Right lobe of liver (tissue), 6 donors: ENCODE results near the gene HIBCH. TPM values are rescaled to one million over a fixed set of nuclear protein-coding genes. Genes with fewer than 3 reads are reported as not detected.
"Not testable (repeated sequence)": the region's sequence is repeated elsewhere in the genome, so short reads cannot be mapped to it uniquely, and the experiment has no call there.

Source experiments
- ATAC-seq, 4 donors: fragments of 200-7000 bp; cut with Tn5 transposase; one replicate each; pipeline ENCODE4 v1.9.1; 2020; ENCODE audit warnings: mild to moderate bottlenecking in 4 of 4, moderate library complexity in 4 of 4
- DNase-seq, 3 donors: peaks; one replicate each; pipeline ENCODE4 v3.0.0-alpha.2; 2020
- H3K27ac ChIP-seq, 3 donors: fragments of 200-600 bp; one replicate each; pipeline ENCODE4 v1.8.0; 2022
- H3K27me3 ChIP-seq, 2 donors: fragments of 200-600 bp; one replicate each; pipeline ENCODE4 v1.8.0; 2022
- H3K36me3 ChIP-seq, 4 donors: fragments of 200-600 bp; sonication (generic) in 1 of 4; one replicate each; pipeline versions ENCODE4 v1.5.1 to v1.8.0; 2017 to 2022; ENCODE audit warnings: control low read depth in 1 of 4
- H3K4me1 ChIP-seq, 4 donors: fragments of 200-600 bp; sonication (generic) in 1 of 4; one replicate each; pipeline versions ENCODE4 v1.5.1 to v1.8.0; 2017 to 2022; ENCODE audit warnings: control low read depth in 1 of 4
- H3K4me3 ChIP-seq, 3 donors: fragments of 200-600 bp; one replicate each; pipeline ENCODE4 v1.8.0; 2022
- H3K9me3 ChIP-seq, 4 donors: fragments of 200-600 bp; sonication (generic) in 1 of 4; one replicate each; pipeline versions ENCODE4 v1.5.1 to v1.8.0; 2017 to 2022; ENCODE audit warnings: control low read depth in 1 of 4
- POLR2A ChIP-seq: fragments of 450-650 bp; IDR thresholded peaks from one replicate; pipeline ENCODE4 v1.6.1; 2017; ENCODE audit warnings: antibody characterized with exemption, mild to moderate bottlenecking
- WGBS: methylation state at CpG from one replicate; pipeline ENCODE4 v1.1.6; 2018; ENCODE audit warnings: low coverage, low lambda C conversion rate; ENCODE audit not compliant: insufficient coverage; ENCODE audit errors: missing lambda C conversion rate; 5-methylcytosine and 5-hydroxymethylcytosine counted together
- intact Hi-C, 2 donors: fragments of 100-400 bp; cut with DNase I; formaldehyde crosslinking; loops; one replicate each; pipeline versions ENCODE4 v1.11.2 to v1.14.1; 2022
- total RNA-seq, 6 experiments: library from RNA; depleted of rRNA in 2 of 6; stranded (reverse); fragments of >200 nt in 2 of 6; fragmentation: NEBNext Ultra II Directional in 3 of 6; extraction: Animal tissue kit (Norgen Biotek cat#: 25700) in 3 of 6; gene quantifications; one replicate each; pipeline versions ENCODE4 v1.1.0 to v1.2.4, GENCODE V29; 2016 to 2023
- TF ChIP-seq, protein P1 (sequence below), 4 donors: fragments of 200-600 bp in 3 of 4; fragments of 450-650 bp in 1 of 4; IDR thresholded peaks; one replicate each; pipeline versions ENCODE4 v1.5.1 to v1.8.0; 2016 to 2022; ENCODE audit warnings: antibody characterized with exemption in 4 of 4, mild to moderate bottlenecking in 2 of 4
- donor health status: DM: no; HTN: yes; CAD: no.
- donor health status: DM: no; HTN: no; CAD: no.
- donor health status: DM: no; HTN: no; CAD: no.
- donor health status: DM: no; HTN: yes; CAD: no.
- donor health status: DM: no; HTN: yes; CAD: no.

The HIBCH gene
- total RNA-seq, 6 experiments from 2014 or later: 20.1 to 93.6 (median 53.6) TPM

DNA sequence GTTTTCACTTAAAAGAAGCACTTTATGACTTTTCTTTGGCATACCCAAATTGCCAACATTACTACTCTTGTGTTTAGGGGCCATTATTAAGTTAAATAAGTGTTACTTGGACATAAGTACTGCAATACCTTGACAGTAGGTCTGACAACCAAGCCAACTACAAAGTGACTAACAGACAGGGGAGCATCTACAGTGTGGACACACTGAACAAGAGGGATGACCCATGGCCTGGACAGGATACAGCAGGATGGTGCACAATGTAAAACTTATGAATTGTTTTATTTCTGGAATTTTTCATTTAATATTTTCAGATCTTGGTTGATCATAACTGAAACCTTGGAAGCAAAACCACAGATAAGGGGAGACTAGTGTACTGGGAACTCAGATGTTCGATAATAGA lies 19.8 kb upstream of the HIBCH start:
- DNase-seq (no peak), ATAC-seq (no peak)
- intact Hi-C loops: no loop called here
- no peaks in the 10 kb centered on the region for H3K9me3 ChIP-seq
- WGBS: 39% methylated on average over 1 of the region's 1 CpG
- peak overlapping the region in 1 of 3 donors; percentile 5 for H3K27ac ChIP-seq
- H3K27me3 ChIP-seq: no peaks in the 10 kb centered on the region
- H3K36me3 ChIP-seq: no peaks in the 10 kb centered on the region
- H3K4me1 ChIP-seq: peaks cover 0 to 6% (median 0%) of the 10 kb centered on the region in 4 donors
- TF ChIP-seq, protein P1, sequence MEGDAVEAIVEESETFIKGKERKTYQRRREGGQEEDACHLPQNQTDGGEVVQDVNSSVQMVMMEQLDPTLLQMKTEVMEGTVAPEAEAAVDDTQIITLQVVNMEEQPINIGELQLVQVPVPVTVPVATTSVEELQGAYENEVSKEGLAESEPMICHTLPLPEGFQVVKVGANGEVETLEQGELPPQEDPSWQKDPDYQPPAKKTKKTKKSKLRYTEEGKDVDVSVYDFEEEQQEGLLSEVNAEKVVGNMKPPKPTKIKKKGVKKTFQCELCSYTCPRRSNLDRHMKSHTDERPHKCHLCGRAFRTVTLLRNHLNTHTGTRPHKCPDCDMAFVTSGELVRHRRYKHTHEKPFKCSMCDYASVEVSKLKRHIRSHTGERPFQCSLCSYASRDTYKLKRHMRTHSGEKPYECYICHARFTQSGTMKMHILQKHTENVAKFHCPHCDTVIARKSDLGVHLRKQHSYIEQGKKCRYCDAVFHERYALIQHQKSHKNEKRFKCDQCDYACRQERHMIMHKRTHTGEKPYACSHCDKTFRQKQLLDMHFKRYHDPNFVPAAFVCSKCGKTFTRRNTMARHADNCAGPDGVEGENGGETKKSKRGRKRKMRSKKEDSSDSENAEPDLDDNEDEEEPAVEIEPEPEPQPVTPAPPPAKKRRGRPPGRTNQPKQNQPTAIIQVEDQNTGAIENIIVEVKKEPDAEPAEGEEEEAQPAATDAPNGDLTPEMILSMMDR (IDR thresholded peaks at IDR 0.05): no peak
- no peak for TF ChIP-seq POLR2A
- H3K4me3 ChIP-seq: no peak overlapping the region

DNA sequence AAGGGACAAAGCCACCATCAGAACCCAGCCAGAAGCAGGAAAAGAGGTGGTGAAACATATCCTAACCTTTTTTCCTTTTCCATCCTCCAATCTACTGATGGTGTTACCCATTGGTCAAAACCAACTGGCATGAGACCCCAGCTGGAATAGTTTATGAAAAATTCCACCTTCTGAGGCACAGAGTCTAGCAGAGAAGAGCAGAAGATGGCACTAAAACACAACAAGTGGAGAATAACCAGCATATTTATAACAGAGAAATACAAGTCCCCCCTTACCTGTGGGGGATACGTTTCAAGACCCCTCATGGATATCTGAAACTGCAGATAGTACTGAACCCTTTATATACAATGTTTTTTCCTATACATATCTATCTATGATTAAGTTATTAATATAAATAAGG lies 18.8 kb upstream of the HIBCH start:
- 22% methylated on average over 1 of the region's 1 CpG for WGBS
- ATAC-seq: no peak
- intact Hi-C loops: no loop called here
- Histone ChIP-seq H3K4me3 (no peak overlapping the region), H3K9me3 (no peaks in the 10 kb centered on the region), H3K27me3 (no peaks in the 10 kb centered on the region), H3K36me3 (no peaks in the 10 kb centered on the region), H3K4me1 (peaks cover 0 to 14% (median 4%) of the 10 kb centered on the region in 4 donors), H3K27ac (no peak overlapping the region)
- no peak for TF ChIP-seq POLR2A
- TF ChIP-seq, protein P1 (IDR thresholded peaks at IDR 0.05): peak in 1 of 4 donors; percentile 13
- no peak for DNase-seq

DNA sequence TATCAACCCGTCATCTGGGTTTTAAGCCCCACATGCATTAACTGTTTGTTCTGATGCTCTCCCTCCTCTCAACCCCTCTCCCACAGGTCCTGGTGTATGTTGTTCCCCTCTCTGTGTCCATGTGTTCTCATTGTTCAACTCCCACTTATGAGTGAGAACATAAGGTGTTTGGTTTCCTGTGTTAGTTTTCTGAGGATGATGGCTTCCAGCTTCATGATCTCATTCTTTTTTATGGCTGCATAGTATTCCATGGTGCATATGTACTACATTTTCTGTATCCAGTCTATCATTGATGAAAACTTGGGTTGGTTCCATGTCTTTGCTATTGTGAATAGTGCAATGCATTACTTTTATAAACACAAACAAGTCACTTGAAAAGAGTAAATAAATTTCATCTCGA lies 16.8 kb upstream of the HIBCH start:
- Histone ChIP-seq H3K4me3 (no peak overlapping the region), H3K27ac (no peak overlapping the region), H3K9me3 (no peaks in the 10 kb centered on the region), H3K36me3 (no peaks in the 10 kb centered on the region), H3K4me1 (peaks cover 0 to 19% (median 5%) of the 10 kb centered on the region in 4 donors), H3K27me3 (no peaks in the 10 kb centered on the region)
- 90% methylated on average over 2 of the region's 2 CpGs for WGBS
- intact Hi-C loops: no loop called here
- no peak for ATAC-seq
- TF ChIP-seq POLR2A: no peak
- TF ChIP-seq, protein P1 (IDR thresholded peaks at IDR 0.05): no peak
- no peak for DNase-seq

DNA sequence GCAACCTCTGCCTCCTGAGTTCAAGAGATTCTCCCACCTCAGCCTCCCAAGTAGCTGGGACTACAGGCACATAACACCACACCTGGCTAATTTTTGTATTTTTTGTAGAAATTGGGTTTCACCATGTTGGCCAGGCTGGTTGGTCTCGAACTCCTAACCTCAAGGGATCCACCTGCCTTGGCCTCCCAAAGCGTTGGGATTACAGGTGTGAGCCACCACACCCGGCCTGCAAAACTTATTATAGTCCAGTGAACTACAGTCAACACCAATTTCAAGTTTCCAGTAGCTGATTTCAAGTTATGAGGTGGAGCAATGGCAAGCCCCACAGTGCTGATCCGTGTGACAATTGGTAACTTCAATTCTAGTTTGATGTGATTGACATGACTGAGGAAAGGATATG lies 16.0 kb upstream of the HIBCH start:
- DNase-seq, H3K27me3 ChIP-seq, ATAC-seq, intact Hi-C loops, H3K36me3 ChIP-seq, H3K9me3 ChIP-seq: not testable (repeated sequence)
- WGBS: 85% methylated on average over 4 of the region's 4 CpGs
- Histone ChIP-seq H3K4me3 (peak overlapping the region in 2 of 3 donors; percentile 50 to 55), H3K4me1 (peaks cover 0 to 19% (median 5%) of the 10 kb centered on the region in 4 donors), H3K27ac (peak overlapping the region; percentile 34 to 91 (median 84))

DNA sequence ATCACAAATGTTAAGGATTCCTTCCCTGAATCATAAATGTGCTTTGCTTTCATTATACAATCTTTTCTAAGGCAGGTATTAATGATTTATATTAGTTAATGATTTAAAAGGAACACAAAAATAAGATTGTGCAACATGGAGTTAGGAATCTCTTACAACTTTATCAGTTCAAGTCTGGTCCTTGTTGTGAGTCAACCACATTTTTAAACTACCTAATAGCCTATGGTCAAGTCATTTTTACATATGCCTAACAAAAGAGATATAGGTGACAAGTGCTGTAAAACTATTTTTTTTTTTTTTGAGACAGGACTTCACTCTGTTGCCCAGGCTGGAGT lies 15.6 kb upstream of the HIBCH start:
- TF ChIP-seq, protein P1 (IDR thresholded peaks at IDR 0.05): no peak
- no peak for TF ChIP-seq POLR2A
- H3K9me3 ChIP-seq: no peaks in the 10 kb centered on the region
- H3K27me3 ChIP-seq: no peaks in the 10 kb centered on the region
- H3K4me1 ChIP-seq: peaks cover 0 to 19% (median 5%) of the 10 kb centered on the region in 4 donors
- intact Hi-C loops: no loop called here
- DNase-seq (no peak), ATAC-seq (peak; percentile 63 to 80 (median 68))
- H3K4me3 ChIP-seq: peak overlapping the region; percentile 25 to 55 (median 50)
- no peaks in the 10 kb centered on the region for H3K36me3 ChIP-seq
- peak overlapping the region; percentile 41 to 91 (median 84) for H3K27ac ChIP-seq
